AG09309 (cell line): ENCODE results near the gene WNT1.

Experiments used
- DNase-seq: peaks from one replicate; pipeline ENCODE4 v3.0.0-alpha.2; 2010; ENCODE audit warnings: low read depth
- H3K4me3 ChIP-seq: 2 replicates; pipeline ENCODE4 v1.5.1; 2011; ENCODE audit warnings: mild to moderate bottlenecking, low read depth, low read length, moderate library complexity; ENCODE audit not compliant: control insufficient read depth
- TF ChIP-seq, protein P1 (sequence below): IDR thresholded peaks from 2 replicates; pipeline ENCODE4 v1.5.1; 2011; ENCODE audit warnings: mild to moderate bottlenecking, low read depth, low read length, inconsistent platforms; ENCODE audit not compliant: insufficient read depth, control insufficient read depth; ENCODE audit errors: missing control alignments

The WNT1 gene

DNA sequence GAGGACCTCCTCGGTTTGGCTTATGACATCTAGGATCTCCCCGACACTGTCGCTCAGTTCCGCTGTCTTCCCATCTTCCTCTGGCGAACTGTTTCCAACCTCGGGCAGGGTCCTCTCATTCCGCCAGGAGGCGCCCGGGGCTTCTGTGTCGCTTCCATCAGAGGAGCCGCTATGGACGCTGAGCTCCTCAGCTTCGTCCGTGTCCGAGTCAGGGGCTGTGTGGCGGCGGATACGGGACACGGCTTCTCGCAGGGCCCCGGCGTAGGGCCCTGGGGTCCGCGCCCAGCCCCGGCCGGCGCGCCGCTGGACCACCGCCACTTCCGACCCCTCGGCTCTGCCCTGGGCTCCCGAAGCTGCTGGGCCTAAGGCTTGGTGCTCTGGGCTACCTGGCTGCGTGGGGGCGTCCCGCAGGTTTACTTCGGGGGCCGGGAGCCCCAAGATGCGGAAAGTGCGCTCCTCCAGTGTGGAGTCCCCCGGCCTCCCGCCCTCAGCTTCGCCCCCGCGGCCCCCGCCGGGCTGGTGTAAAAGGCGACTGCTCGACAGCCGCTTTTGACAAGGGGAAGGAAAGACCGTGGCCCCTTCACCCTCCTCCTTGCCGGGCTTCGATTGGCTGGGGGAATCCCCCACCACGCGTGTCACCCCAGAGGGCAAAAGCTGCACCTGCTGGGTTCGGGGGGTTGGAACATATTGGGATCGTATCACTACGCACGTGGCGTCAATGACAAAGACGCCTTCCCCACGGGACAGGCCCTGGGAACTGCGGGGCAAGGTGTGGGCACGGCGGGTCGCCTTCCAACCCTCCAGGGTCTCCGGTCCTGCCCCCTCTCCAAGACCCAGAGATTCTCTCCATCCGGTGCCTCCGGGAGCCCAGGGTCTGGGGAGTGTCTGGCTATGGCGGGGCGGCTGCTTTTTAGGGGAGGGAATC lies 18.9 kb downstream of the WNT1 start:
- no peak for DNase-seq
- TF ChIP-seq, protein P1, sequence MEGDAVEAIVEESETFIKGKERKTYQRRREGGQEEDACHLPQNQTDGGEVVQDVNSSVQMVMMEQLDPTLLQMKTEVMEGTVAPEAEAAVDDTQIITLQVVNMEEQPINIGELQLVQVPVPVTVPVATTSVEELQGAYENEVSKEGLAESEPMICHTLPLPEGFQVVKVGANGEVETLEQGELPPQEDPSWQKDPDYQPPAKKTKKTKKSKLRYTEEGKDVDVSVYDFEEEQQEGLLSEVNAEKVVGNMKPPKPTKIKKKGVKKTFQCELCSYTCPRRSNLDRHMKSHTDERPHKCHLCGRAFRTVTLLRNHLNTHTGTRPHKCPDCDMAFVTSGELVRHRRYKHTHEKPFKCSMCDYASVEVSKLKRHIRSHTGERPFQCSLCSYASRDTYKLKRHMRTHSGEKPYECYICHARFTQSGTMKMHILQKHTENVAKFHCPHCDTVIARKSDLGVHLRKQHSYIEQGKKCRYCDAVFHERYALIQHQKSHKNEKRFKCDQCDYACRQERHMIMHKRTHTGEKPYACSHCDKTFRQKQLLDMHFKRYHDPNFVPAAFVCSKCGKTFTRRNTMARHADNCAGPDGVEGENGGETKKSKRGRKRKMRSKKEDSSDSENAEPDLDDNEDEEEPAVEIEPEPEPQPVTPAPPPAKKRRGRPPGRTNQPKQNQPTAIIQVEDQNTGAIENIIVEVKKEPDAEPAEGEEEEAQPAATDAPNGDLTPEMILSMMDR: peak; percentile 77
- H3K4me3 ChIP-seq: no peak overlapping the region; the same call in 1 of the 2 replicates

DNA sequence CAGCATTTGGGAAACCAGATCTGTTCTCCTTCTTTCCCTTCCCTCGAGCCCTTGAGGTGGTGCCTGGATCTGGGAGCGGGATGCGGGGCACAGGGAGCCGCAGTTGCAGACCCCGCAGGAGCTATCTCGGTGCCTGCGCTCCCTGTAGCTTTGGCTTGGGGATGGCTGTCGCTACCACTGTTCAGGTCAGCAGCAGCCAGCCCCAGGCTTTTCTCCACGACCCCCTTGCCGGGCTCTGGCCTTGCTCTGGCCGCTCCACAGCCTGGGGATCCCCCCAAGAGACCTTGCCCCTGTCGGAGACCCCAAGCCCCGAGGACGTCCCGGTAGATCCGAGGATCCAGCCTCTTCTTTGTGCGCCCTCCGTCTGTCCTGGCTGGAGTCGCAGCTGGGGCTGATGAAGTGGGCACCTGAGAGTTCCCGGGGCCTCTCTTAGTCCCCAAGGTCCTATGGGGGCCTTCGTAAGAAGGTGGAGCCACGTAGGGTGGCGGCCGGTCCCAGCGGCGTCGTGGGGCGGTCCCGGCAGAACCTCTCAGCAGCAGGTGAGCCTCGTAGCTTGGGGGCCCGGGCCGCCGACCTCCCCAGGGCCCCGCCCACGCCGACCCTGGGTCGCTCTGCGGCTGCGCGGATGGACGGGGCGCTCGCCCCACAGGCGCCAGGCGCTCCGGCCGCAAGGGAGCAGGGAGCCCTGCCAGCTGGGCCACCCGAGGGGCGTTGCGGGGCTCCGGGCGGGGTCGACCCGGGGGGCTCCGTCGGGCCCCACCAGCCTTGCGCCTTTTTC lies 19.8 kb downstream of the WNT1 start:
- peak overlapping the region; percentile 31 for H3K4me3 ChIP-seq

DNA sequence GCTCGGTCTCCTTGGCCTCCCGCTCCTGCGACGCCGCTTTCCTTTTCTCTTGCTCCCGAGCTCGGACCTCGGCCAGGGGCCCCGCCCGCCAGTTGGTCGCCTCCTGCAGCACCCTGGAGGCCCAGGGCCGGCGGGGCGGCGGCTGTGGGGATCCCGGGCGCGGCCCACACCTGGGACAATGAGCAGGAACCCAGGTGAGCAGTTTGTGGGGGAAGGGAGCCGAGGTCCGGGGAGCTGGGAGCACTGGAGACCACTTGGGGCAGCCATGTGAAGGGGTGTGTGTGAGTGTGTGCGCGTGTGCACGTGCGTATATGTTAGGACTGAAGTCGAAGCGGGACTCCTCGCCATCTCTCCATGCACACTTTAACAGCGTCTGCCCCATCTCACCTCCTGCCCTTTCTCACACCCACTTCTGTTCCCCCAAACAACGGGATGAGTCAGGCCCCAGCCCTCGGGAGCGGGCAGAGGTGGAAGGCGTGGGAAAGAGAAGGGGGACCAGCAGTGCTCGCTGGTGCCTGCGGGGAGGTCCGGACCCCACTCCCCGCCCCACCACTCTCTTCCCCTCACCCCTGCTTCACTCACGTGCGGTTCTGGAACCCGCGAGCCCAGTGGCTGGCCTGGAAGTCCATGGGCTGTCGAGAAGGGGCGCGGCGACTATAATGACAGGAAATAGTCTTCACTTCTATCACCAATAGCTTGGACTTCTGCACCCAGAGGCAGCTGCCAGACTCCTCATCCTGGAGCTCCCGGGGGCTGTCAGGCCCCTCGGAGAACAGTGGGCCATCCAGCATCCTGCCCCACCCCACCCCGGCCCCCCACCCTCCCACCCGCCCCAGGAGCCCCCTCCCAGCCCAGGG lies 20.6 kb downstream of the WNT1 start:
- peak overlapping the region; percentile 31 for H3K4me3 ChIP-seq
- DNase-seq: no peak
- TF ChIP-seq, protein P1: no peak

More for the DNA sequence above, 19.8 kb downstream of the WNT1 start:
- DNase-seq: no peak
- TF ChIP-seq, protein P1: no peak

DNA sequence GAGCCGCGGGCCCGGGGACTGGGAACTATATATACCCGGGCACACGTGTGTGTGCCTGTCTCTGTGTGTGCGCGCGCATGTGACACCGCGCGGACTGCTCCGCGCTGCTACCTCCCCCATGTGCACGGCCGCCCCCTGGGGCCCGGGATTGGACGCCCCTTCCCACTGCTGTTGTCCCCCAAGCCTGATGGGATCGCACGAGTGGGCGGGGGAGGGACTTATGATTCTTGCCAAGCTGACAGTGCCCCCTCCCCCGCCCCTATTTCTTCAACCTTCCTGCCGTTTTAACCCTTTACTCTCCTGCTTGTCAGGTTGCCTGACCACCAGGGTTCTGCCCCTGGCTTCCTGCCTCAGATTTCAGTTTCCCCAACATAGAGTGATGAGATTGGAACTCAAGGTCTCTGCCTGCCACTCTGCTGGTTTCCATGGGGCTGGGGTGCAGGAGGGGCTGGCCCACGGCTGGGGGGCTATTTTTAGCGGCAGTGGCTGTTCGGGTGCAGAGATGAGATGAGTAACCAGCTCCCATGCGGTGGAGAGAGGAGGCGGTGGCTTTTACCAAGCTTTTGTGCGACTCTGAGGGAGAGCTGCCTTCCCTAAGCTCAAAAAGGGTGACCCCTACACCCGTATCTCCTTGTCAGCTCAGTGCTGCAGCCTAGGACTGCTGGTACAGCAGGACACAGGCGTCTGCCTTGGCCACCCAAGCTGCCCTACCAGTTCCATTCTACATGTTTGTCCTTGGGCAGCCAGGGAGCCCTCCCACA lies 21.4 kb downstream of the WNT1 start, which contains the start of gene DDN:
Gene DDN (minus strand): TSS at position 5 of the 761 bp plus-strand sequence. CDS start 88 bp downstream, outside the sequence.
- DNase-seq: no peak
- H3K4me3 ChIP-seq: peak within 1 kb of the TSS; percentile 31
- TF ChIP-seq, protein P1: no peak

DNA sequence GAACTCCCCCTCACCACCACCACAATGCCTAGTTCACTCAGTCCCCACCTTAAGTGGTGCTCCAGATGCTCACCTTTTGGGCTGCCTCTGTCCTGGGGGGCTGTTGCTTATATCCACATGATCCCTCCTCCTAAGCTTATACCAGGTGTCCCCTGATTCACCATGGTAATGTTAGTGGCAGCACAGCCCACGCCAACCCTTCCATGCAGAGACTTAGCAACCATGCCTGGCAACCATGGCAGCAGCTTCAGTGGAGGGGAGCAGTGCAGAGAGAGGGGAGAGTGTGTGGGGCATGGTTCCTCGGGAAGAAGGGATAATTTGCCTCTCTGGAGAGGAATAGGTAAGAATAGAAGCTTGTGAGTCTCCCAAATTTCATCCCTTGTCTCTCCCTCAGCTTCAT lies 22.2 kb downstream of the WNT1 start:
- DNase-seq: no peak
- H3K4me3 ChIP-seq: no peak overlapping the region
- TF ChIP-seq, protein P1: no peak
